ENCODE results near the gene TRIM39.

Gene TRIM39

GRCh38 chr6:30319146-30319835, 7.4 kb upstream of the TRIM39 start:
- no peak for DNase-seq (ENCODE audit: low read depth, low spot score)
- TF ChIP-seq CTCF (IDR thresholded peaks at IDR 0.05; ENCODE audit: insufficient read depth, low read length, missing control alignments) = no peak
- no peak overlapping the region for H3K4me3 ChIP-seq (ENCODE audit: low read depth, low read length)
- CTCF ChIA-PET = no interaction called here
- POLR2A ChIA-PET = no interaction called here

GRCh38 chr6:30321692-30322388, 4.9 kb upstream of the TRIM39 start:
- no peak for DNase-seq (ENCODE audit: low read depth, low spot score)
- ChIA-PET CTCF (no interaction called here), POLR2A (no interaction called here)
- no peak overlapping the region for H3K4me3 ChIP-seq (ENCODE audit: low read depth, low read length)
- TF ChIP-seq CTCF (IDR thresholded peaks at IDR 0.05; ENCODE audit: insufficient read depth, low read length, missing control alignments) = no peak

GRCh38 chr6:30322527-30323501, 3.9 kb upstream of the TRIM39 start:
- CTCF ChIA-PET = interaction anchor here (1.4 to 1.7 kb wide), 3 partner anchors 8 to 106 kb away, joined by 3 to 6 read pairs (median 3); no protein-coding TSS in a partner anchor
- peak; percentile 16 for DNase-seq (ENCODE audit: low read depth, low spot score)
- no peak for TF ChIP-seq CTCF (IDR thresholded peaks at IDR 0.05; ENCODE audit: insufficient read depth, low read length, missing control alignments)
- POLR2A ChIA-PET = no interaction called here
- no peak overlapping the region for H3K4me3 ChIP-seq (ENCODE audit: low read depth, low read length)

GRCh38 chr6:30323806-30324205, 2.9 kb upstream of the TRIM39 start:
- no peak overlapping the region for H3K4me3 ChIP-seq (ENCODE audit: low read depth, low read length)
- CTCF ChIA-PET = interaction anchor here (0.9 to 1.7 kb wide), 6 partner anchors 9 to 217 kb away, joined by 3 to 6 read pairs (median 3); no protein-coding TSS in a partner anchor
- DNase-seq (ENCODE audit: low read depth, low spot score) = no peak
- POLR2A ChIA-PET = no interaction called here
- TF ChIP-seq CTCF (IDR thresholded peaks at IDR 0.05; ENCODE audit: insufficient read depth, low read length, missing control alignments) = no peak

GRCh38 chr6:30325150-30325872, 1.4 kb upstream of the TRIM39 start:
- ChIA-PET CTCF (interaction anchor here (0.6 to 1.3 kb wide), 5 partner anchors 86 to 111 kb away, joined by 3 to 5 read pairs (median 3); no protein-coding TSS in a partner anchor), POLR2A (no interaction called here)

More at GRCh38 chr6:30325150-30325872, 1.4 kb upstream of the TRIM39 start:
- TF ChIP-seq CTCF (IDR thresholded peaks at IDR 0.05; ENCODE audit: insufficient read depth, low read length, missing control alignments) = no peak
- H3K4me3 ChIP-seq (ENCODE audit: low read depth, low read length) = peak overlapping the region; percentile 95
- DNase-seq (ENCODE audit: low read depth, low spot score) = no peak
